Posterior cingulate gyrus (tissue), 11 donors: ENCODE data around the gene KLHL15.
"Not testable (repeated sequence)": the region's sequence is repeated elsewhere in the genome, so short reads cannot be mapped to it uniquely, and the experiment has no call there.

Experiments used
- DNase-seq, 10 donors: peaks; one replicate each; pipeline versions ENCODE4 v3.0.0 to v3.0.0-alpha.2; 2020 to 2021; ENCODE audit warnings: mixed read lengths in 3 of 10
- intact Hi-C: fragments of 100-400 bp; cut with DNase I; formaldehyde crosslinking; loops from one replicate; pipeline ENCODE4 v1.15.1; 2023

Gene KLHL15

DNA sequence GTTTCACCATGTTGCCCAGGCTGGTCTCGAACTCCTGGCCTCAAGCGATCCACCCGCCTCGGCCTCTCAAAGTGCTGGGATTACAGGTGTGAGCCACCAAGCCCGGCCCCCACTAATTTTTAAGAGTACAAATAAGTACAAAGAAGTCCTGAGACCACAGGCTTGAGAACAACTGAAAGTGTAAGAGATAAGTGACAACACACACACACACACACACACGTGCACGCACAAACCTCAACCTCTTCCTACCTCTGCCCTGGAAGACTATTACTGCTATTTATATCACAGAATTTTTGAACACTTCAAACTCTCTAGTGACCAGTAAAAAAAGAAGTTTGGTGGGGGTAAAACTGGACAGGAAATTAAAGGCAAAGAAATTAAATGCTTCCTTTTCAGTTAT lies 7.5 kb downstream of the KLHL15 start:
- no peak for DNase-seq
- intact Hi-C loops: no loop called here

DNA sequence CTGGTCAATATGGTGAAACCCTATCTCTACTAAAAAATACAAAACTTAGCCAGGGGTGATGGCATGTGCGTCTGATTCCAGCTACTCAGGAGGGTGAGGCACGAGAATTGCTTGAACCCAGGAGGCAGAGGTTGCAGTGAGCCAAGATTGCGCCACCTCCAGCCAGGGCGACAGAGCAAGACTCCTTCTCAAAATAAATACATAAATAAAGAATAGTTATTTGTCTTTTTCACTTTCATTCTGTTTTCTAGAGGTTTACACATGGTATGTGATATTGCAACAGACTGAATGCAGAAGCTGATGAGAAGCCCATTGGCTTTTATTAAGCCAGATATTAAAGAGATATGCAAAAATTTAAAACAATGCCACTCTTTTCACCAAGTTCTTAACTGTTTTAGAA lies 8.2 kb downstream of the KLHL15 start:
- intact Hi-C loops: no loop called here
- no peak for DNase-seq

DNA sequence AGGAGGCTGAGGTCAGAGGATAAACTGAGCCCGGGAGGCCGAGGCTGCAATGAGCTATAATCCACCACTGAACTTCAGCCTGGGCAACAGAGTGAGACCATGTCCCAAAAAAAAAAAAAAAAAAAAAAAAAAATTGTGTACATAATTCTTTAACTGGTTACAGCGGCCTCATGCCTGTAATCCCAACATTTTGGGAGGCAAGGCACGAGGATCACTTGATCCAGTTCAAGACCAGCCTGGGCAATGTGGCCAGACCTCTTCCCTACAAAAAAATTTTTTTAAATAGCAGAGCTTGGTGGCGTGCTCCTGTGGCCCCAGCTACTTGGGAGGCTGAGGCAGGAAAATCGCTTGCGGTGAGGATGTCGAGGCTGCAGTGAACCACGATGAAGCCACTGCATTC lies 9.3 kb downstream of the KLHL15 start:
- intact Hi-C loops: no loop called here
- DNase-seq: no peak

DNA sequence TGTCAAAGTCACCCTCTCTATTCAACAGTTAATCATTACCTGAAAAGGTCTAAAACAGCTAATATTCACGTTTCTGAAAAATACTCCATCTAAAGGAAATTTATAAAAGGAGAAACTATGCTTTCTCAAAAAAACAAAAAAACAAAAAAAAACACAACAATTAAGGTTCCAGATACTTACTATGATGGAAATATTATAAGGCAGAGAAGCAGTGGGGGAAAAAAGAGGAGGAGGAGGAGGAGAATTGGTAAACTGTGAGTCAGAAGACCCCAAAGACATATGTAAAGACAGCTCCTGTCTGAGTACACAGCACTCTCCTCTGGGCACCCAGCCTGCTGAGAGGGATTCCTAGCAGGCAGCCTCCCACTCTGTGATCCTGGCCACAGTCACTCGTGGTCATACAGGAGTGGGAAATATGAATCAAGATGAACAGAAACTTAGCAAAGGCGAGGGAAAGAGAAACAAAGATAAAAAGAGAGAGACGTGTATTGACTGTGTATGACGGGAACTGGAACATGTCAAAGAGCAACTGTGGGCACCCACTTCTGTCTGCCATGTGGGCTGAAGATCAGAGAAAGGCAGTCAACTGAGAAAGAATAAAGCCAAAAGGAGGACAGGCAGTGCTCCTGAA lies 12.5 kb downstream of the KLHL15 start:
- DNase-seq: no peak
- intact Hi-C loops: no loop called here

GRCh38 chrX:24012266-24012665 lies 14.7 kb downstream of the KLHL15 start:
- DNase-seq: no peak
- intact Hi-C loops: no loop called here

- DNase-seq: no peak
- intact Hi-C loops: no loop called here
Observed at GRCh38 chrX:24005867-24006266, 21.1 kb downstream of the KLHL15 start.

DNA sequence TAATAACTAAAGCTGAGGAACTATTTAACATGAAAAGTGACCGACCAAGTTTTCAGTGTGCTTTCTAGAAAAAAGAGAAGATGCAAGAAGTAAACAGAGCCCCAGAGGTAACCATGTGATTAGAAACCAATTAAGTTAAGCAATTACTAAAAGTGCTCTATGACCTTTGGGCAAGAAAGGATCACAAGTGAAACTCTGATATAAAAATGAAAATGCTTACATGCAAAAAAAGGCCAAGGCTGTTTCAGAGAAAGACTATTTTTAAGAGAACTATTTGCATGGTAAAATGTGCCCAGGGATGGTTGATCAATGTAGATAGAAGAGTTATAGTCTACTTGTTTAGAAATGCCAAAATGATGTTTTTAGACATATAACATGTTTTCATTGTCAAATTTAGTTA lies 22.0 kb downstream of the KLHL15 start:
- no peak for DNase-seq
- intact Hi-C loops: no loop called here

GRCh38 chrX:24002792-24003191 lies 24.2 kb downstream of the KLHL15 start:
- DNase-seq: no peak
- intact Hi-C loops: no loop called here

DNA sequence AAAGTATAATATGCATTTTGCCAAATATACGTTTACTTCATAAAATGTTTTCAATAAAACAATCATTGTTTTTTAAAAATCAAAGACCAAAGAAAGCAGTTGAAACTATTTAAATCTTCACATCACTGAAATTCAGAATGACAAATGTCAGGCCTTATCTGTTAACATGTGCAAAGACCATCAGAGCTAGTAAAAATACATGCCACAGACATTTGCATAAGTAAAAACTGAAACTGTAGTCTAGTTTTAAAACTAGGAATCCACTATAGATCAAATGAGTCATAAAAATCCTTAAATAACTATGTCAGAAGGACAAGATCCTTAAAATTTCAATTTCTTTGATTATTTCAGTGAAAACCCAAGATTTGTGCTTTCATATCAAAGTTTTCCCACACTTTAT lies 24.8 kb downstream of the KLHL15 start:
- intact Hi-C loops: no loop called here
- no peak for DNase-seq

DNA sequence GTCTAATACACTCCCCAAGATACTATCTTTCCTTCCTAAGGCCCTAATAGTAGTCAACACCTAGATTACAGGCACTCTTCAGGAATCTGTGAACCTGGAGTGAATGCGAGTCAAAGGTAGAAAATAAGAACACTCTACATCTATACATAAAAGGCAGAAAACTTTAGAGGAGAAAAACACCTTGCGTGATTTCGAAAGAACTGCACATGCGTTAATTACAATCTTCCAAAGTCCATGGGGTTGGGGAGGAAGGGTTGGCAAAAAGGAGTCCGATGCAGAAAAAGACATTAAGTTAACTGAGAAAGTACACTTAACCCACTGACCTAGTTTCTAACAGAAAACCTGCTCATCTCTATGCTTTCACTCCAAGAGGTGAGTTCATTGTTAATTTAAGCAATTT lies 27.3 kb downstream of the KLHL15 start:
- DNase-seq: no peak
- intact Hi-C loops: no loop called here

DNA sequence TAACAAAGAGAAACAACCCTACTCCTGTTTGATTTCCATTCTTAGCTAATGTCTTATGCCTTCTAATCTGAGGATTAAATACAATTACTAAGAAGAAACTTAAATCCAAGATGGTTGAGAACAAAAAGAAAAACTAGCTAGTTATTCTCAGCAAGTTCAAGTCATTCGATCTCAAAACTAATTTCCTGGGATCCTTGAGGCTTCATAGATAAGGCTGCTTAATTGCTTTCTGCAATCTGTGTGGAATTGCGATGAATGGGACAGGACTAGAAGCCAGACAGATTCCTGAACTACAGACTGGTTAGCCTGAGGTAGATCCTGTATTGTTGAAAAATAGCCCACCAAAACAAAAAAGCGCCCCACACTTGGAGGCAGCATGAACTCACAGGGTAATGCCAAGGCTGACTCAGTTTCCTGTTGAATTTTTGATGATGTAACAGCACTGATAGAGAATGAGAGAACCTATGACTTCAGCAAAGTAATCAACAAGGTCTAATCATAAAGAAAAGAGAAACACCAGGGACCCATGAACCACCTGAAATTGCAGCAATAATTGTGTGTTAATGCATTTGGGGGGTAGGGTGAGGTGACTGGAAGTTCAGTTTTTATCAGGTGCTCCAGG lies 33.9 kb downstream of the KLHL15 start:
- no peak for DNase-seq
- intact Hi-C loops: no loop called here

DNA sequence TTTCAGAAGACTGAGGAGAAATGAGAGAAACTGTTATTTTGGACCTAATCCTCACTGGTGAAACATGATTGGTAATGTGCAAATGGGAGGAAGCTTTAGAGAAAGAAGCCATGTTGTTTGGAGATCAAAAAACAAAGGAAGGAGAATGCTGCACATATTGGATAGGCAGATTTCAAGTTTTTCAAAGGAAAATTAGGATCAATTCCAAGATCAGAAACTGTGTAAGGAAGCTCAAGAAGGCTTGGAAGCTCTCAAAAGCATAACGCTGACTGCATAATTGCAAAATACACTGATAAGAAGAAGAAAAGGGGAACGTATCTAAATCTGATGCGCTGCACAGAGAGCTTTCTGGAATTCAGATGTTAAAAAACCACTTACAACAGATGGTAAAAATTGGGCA lies 34.6 kb downstream of the KLHL15 start:
- intact Hi-C loops: no loop called here
- DNase-seq: no peak

DNA sequence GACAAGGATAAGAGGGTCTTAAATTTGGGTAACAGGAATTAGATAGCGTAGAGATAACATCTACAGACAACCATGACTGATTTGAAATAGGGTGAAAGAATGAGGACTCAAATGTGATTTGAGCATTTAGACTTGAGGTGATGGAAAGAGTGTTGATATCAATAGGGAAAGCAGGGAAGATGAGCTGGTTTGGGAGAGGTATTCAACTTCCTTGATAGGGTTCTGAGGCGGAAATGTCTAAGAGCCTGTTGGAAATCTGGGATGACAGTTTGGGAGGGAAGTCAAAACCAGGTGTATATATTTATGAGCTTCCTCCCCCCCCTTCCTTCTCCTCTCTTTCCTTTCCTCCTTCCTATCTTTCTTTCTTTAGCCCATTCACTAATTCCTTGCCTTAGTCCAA lies 36.5 kb downstream of the KLHL15 start:
- intact Hi-C loops: no loop called here
- DNase-seq: no peak

- DNase-seq: no peak
- intact Hi-C loops: no loop called here
Observed at GRCh38 chrX:23989689-23990088, 37.3 kb downstream of the KLHL15 start.

DNA sequence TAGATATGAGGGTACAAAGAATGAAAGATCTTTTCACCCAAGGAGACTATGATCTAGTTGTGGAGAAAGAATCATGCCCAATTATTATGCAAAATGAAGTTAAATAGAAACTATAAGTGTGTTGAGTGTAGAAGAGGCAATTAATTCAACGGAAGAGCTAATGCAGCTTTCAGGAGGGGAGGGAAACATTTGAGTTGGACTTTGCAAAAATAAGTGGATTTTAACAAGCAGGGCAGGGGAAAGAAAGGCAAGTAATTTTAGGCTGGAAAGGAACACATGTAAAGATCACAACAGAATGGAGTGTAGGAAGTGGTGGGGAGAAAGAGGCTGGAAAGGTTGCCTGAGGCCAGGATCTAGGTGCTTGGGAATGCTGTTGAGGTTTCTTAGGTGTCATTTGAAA lies 44.1 kb downstream of the KLHL15 start:
- DNase-seq: no peak
- intact Hi-C loops: no loop called here

DNA sequence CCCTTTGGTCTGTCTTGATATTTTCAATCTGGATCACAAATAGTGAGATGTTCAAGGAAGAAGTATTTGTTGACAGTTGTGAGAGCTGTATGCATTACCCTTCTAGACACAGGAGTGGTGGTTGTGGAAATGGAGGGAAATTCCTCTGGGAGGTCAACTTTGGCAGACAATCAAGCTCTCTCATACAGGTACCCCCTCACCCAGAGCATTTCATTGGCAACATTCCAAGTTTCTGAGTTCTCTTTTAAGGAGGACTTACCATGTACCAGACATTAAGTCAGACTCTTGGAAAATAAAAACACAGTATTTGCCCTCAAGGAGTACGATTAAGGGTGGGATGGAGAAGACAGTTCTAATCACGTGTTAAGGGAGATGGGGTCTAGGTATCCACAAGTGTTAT lies 45.3 kb downstream of the KLHL15 start:
- intact Hi-C loops: no loop called here
- no peak for DNase-seq

DNA sequence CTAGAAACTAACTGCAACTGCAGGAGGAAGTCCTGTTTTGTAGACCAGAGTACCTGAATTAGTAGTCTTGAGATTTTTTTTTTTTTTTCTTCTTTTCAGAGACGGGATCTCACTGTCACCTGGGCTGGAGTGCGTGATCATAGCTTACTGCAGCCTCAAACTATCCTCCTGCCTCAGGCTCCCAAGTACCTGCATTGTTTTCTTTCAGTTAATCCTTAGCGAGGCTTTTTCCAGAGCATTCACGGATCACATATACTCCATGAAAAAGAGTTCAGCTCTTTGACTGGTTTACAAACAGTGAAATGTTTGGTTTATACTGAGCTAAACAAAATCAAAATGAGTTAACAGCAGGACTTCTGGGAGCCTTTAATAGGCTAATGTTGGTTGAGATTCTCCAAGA lies 45.8 kb downstream of the KLHL15 start:
- DNase-seq: no peak
- intact Hi-C loops: no loop called here

DNA sequence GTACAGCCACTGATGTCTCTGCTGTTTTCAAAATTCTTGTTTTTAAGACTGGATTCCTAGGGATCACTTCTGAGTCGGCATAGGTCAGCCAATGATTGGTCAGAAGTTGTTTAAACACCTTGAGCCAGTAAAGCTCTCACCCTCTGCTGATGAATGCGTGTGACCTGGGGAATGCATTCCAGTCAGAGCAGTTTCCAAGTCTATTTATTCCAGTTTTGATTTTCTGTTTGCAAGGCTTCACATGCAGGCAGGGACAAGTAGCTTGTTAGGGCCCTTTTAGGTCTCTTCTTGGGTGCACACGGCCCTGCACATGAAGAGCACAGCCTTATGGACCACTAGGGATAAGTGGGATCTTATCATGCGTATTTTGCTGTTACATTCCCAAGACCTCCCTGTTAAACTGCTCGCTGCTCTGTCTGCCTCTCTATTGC lies 47.0 kb downstream of the KLHL15 start:
- DNase-seq: no peak
- intact Hi-C loops: no loop called here

- intact Hi-C loops: no loop called here
- no peak for DNase-seq
Observed at GRCh38 chrX:23978491-23978890, 48.5 kb downstream of the KLHL15 start.

- DNase-seq, intact Hi-C loops: not testable (repeated sequence)
Observed at GRCh38 chrX:23965630-23966029, 61.4 kb downstream of the KLHL15 start.

DNA sequence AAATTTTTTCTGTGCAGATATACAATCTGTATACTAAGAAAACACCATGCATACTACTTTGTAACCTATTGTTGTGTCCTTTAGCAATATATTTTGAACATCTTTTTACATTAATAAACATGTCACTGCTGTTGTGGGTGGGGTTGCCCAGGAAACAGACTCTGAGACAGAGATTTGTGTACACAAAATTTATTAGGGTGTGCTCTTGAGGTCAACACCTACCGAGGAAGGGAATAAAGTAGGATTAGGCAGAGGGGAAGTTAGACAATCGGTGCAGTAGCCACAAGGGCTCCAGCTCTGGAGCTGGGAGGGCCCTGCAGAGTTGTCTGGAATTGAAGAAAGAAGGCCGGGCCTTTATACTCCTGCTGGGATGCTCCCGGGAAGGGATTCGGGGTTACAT lies 62.8 kb downstream of the KLHL15 start:
- no peak for DNase-seq
- intact Hi-C loops: no loop called here

- intact Hi-C loops: no loop called here
- no peak for DNase-seq
Observed at GRCh38 chrX:23959781-23960180, 67.2 kb downstream of the KLHL15 start.

- no peak for DNase-seq
- intact Hi-C loops: no loop called here
Observed at GRCh38 chrX:23954396-23954795, 72.6 kb downstream of the KLHL15 start.
